GM19043 (cell line): ENCODE measurements around the gene OR10G2.
"Not testable (repeated sequence)": the region's sequence is repeated elsewhere in the genome, so short reads cannot be mapped to it uniquely, and the experiment has no call there.

ENCODE experiments used
- ATAC-seq: cut with Tn5 transposase; IDR thresholded peaks from one replicate; pipeline ENCODE4 v1.9.1; 2021; ENCODE audit warnings: low read depth; ENCODE audit not compliant: unreplicated experiment

Gene OR10G2, protein sequence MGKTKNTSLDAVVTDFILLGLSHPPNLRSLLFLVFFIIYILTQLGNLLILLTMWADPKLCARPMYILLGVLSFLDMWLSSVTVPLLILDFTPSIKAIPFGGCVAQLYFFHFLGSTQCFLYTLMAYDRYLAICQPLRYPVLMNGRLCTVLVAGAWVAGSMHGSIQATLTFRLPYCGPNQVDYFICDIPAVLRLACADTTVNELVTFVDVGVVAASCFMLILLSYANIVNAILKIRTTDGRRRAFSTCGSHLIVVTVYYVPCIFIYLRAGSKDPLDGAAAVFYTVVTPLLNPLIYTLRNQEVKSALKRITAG

DNA sequence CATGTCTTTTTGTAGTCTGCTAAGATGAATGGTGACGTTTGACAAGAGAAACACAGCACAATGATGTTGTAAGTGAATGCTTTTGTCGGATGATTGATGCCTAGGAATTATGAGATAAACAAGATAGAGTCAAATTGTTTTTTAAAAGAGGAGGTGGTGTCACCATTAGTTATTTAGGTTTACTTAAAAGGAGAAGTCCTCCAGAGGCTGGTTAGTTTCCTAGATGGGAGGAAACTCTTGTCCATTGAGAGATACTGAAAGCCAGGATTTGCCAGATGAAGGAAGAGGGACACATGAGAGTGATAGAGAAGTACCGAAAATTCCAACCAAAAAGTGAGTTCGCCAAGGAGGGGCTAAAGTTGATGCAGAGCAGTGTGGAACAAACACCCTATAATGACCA is at the start of gene OR10G2:
Gene OR10G2, minus strand, starts transcription at position 101 of the 400 bp plus-strand sequence. Its CDS starts 98 bp downstream, at position 3.
- no peak for ATAC-seq

DNA sequence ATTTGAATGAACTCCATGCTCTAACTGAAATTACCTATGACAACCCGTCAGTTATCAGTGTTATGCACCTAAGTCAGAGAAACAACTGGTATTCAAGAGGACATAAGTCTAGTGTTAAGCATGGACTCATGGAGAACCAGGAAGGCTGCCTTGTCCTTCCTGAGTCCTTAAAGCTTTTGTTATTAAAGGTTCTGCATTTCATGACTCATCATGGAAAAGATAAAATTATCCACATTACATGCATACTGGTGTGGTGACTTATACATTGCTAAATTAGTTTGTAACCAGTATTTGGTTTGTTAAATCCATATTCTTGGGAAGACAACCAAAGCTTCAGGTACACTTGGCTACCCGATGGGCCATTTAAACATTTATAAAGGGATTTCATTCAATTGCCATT is 45.3 kb upstream of the OR10G2 start:
- no peak for ATAC-seq

DNA sequence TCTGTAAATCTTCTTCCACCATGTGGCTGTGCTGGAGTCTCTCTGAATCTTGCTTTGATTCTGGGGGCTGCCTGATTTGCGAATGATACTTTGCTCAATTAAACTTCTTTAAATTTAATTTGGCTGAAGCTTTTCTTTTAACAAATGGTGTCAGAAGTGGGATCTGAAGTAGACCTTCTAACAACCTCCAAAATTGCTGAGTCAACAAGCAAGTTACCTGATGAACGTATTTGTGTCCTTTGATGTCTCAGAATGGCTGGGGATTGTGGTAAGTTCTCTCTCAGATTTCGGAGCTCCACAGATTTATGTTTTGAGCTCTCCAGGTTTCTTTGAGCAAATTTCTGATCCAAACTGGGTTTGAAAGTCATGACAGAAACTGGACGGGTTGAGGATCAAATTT is 40.8 kb upstream of the OR10G2 start:
- no peak for ATAC-seq

DNA sequence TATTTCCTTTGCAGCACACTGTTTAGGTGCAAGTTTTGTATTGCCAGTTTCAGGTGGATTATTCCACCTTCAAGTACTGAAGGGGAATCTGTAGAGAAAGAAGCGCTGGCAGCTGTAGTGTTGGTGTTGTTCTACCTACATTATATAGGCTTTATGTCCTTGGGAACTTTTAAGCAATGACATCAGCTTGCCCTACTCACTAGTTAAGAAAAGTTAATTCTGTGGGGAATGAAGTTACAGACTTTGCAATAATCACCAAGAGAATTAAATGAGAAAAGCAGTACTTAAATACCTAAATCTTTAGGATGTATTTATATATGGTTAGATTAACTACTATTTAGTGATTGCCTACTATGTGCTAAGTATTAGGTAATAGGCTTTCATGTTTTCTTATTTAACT is 39.0 kb upstream of the OR10G2 start, which contains the start of gene OR4E1:
Gene OR4E1, minus strand, starts transcription at position 101 of the 400 bp plus-strand sequence. CDS start 2,883 bp downstream, outside the sequence.
- no peak for ATAC-seq

DNA sequence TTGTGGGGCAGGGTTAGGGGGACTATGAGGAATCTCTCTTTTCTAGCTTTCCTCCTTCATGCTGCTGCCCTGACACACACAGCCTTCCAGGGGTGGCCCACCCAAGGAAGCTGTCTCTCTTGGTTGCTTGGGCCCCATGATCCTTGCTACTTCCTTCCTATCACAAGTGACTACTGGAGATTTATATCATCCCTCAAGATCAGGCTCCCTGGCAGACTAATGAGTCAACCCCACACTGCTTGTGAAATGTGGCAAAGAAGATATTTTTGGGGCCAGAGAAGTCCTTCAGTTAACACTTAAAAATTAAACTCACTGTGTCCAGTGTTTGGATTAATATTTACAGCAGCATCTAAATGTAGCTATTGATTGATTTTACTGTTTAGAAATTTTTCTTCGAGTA is 37.4 kb upstream of the OR10G2 start:
- no peak for ATAC-seq

- ATAC-seq: no peak
Measured at GRCh38 chr14:21671371-21671770, 36.6 kb upstream of the OR10G2 start.

- ATAC-seq: no peak
Measured at GRCh38 chr14:21669284-21669683, 34.5 kb upstream of the OR10G2 start.

GRCh38 chr14:21668377-21668776 is 33.6 kb upstream of the OR10G2 start:
- ATAC-seq: no peak

DNA sequence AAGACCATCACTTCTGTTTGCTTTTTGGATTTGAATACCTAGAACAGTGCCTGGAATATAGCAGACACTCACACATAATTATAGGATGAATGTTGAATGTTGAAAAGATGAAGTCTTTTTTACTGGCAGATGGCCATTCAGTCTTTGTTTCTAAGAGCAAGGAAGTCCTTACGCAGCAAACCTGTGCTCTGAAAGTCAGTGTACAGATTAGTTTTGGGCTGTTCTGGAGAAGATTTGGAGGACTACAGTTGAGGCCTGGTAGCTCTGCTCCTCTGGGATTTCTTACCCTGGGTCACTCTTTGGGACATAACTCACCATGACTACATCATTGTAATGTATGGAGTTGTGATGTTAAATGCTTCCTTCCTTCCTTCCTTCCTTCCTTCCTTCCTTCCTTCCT is 22.2 kb upstream of the OR10G2 start:
- no peak for ATAC-seq

- no peak for ATAC-seq
Measured at GRCh38 chr14:21654215-21654614, 19.5 kb upstream of the OR10G2 start.

DNA sequence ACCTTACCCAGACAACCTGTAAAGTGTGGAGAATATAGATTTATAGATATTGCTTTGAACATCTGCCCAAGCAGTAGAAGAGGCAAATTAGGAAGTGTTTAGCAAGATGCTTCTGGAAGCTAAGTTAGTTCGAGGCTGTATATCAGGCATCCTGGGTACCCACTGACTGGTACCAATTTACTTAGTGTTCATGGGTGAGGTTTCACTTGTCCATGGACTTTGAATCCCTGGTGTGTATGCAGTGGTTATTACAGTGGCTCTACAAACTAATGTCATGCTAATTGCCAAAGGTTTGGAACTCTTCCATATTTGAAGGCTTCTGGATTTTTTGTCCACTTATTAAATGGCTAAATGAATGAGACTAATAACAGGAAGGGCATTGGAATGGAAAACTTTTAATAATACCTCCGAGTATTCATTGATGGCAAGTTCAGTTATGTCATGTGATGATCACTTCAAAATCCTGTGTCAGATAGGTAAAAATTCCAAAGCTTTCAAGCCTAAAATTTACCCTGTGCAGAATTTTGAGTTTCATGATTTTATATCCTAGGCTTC is 18.7 kb upstream of the OR10G2 start, which contains the start of gene OR4E2:
Gene OR4E2, plus strand, starts transcription at position 505 of the 555 bp plus-strand sequence. CDS start 11,248 bp downstream, outside the sequence.
- no peak for ATAC-seq

DNA sequence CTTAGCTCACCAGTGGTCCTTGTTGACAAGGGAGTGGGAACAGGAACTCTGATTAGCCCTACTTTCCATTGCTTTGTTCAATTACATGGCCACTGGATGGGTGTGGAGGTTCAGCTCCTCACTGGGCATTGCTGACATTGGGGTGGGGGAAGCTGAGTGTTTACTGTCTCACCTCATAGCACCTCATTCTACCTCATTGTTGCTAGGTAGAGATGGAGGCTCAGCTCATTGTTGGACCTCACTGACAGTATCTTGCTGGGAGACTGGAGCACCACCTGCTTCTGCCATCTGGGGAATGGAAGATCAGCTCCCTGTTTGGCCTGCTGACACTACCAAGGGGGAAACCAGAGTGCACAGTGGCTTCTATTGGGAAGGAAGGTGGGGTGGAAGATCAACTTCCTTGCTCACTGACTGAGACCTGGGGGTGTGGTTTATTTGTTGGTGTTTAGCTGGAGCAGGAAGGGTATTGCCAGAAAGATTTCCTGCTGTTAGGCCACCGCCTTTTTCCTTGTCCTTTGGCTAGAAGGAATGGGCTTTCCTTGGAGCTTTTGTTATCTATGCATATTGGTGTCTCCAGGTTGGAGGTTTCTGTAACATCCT is 17.6 kb upstream of the OR10G2 start:
- ATAC-seq: no peak

DNA sequence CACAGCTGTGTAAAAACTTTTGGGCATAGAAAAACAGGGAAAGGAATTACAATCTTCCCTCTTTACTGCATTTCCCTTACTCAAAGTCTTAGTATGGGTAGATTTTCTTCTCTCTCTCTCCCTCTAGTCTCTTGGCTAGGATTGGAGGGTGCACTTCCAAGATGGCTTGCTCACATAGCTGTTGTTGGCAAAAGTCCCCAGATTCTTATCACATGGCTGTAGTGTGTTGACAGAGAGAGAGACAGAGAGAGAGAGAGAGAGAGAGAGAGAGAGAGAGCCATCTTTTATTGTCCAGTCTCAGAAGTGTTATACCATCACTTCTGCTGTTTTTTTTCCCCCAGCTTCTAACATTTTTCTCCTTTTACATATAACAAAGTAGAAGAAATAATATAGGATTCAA is 12.6 kb upstream of the OR10G2 start:
- no peak for ATAC-seq

- no peak for ATAC-seq
Measured at GRCh38 chr14:21643407-21643806, 8.7 kb upstream of the OR10G2 start.

GRCh38 chr14:21642683-21643082 is 7.9 kb upstream of the OR10G2 start:
- no peak for ATAC-seq

DNA sequence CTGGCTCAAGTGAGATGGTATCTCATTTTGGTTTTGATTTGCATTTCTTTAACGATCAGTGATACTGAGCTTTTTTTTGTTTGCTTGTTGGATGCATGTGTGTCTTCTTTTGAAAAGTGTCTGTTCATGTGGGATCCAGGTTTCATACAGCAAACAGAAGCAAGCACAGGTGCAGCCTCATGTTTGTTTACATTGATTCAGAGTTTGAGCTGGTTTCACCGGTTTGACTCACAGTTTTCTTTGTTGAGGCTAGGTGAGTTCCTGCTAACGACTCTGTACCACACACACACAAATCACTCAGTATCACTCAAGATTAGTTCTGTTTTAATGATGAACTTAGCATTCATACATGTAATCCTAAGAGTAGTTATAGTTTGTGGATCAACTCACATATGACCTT is 3.7 kb downstream of the OR10G2 start:
- ATAC-seq: no peak

GRCh38 chr14:21630503-21630902 is 4.2 kb downstream of the OR10G2 start:
- not testable (repeated sequence) for ATAC-seq

GRCh38 chr14:21626491-21627230 is 8.1 kb downstream of the OR10G2 start:
- ATAC-seq: no peak

- no peak for ATAC-seq
Measured at GRCh38 chr14:21617614-21618013, 17.1 kb downstream of the OR10G2 start.

DNA sequence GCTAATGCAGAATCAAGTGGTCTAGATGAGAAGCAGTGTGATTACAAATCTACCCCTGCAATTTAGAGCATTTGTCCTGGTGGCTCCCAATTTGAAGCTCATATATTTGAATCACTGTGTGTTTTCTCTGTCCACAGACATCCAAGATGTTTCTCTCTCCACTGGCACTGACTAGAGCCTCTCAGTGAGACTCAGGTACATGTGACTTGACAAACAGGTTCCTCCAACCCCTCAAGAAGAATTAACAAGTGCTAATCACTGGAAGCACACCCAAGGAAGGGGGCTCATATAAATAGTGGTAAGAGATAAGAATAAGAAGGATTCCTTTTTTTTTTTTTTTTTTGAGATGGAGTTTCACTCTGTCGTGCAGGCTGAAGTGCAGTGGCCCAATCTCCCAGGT is 20.5 kb downstream of the OR10G2 start:
- no peak for ATAC-seq

- ATAC-seq: no peak
Measured at GRCh38 chr14:21612324-21612723, 22.4 kb downstream of the OR10G2 start.
